Rectal smooth muscle tissue (tissue), 1 donor: ENCODE results near the gene PPP2R2B.

Source experiments
- H3K27ac ChIP-seq: one replicate; pipeline ENCODE4 v1.7.0; 2013; ENCODE audit warnings: low read depth, low read length, inconsistent platforms
- H3K27me3 ChIP-seq: one replicate; pipeline ENCODE4 v1.7.0; 2013; ENCODE audit warnings: low read length; ENCODE audit not compliant: control insufficient read depth, insufficient read depth
- H3K36me3 ChIP-seq: one replicate; pipeline ENCODE4 v1.7.0; 2013; ENCODE audit warnings: low read length; ENCODE audit not compliant: control insufficient read depth, insufficient read depth
- H3K4me1 ChIP-seq: one replicate; pipeline ENCODE4 v1.7.0; 2013; ENCODE audit warnings: low read length; ENCODE audit not compliant: control insufficient read depth, insufficient read depth
- H3K4me3 ChIP-seq: one replicate; pipeline ENCODE4 v1.7.0; 2013; ENCODE audit warnings: low read length
- H3K9ac ChIP-seq: one replicate; pipeline ENCODE4 v1.7.0; 2013; ENCODE audit warnings: low read length

Gene PPP2R2B

DNA sequence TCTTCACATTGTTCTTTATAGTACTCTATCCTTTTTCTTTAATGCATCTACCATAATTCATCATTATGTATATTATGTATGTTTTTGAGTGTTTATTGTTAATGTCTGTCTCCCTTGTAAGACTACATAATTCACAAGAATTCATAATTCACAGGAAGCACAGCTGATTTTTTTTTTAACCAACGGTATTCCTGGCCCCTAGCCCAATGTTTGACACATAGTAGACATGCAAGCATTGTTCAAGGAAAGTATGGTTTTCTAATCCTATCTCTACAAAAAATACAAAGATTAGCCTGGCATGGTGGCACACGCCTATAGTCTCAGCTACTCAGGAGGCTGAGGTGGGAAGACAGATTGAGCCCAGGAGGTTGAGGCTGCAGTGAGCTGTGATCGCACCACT, 160.6 kb downstream of the PPP2R2B start:
- no peaks in the 10 kb centered on the region for H3K27me3 ChIP-seq
- H3K9ac ChIP-seq: no peak overlapping the region
- H3K4me1 ChIP-seq: no peaks in the 10 kb centered on the region
- no peak overlapping the region for H3K27ac ChIP-seq
- H3K4me3 ChIP-seq: no peak overlapping the region
- H3K36me3 ChIP-seq: no peaks in the 10 kb centered on the region

- Histone ChIP-seq H3K27ac (no peak overlapping the region), H3K4me3 (no peak overlapping the region), H3K27me3 (no peaks in the 10 kb centered on the region), H3K36me3 (no peaks in the 10 kb centered on the region), H3K9ac (no peak overlapping the region), H3K4me1 (no peaks in the 10 kb centered on the region)
Observed at GRCh38 chr5:146716636-146717035, 161.9 kb downstream of the PPP2R2B start.

DNA sequence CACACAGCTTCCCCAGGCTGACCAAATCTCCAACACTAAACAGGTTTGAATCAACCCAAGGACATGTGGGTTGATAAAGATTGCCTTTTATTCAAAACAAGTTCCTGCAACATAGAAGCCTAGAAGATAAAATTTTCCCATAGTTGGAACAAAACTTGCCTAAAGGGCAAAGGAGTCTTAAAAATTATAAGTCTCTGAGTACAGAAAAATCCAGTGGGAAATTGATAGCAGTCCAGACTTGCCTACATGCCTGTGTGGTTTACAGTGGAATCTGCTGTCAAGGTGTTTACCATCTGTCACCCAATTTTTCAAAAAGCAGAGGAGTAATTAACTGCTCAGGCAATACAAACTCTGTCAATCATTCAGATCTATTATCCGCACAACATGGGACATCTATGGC, 168.2 kb downstream of the PPP2R2B start:
- no peaks in the 10 kb centered on the region for H3K27me3 ChIP-seq
- no peak overlapping the region for H3K27ac ChIP-seq
- no peak overlapping the region for H3K4me3 ChIP-seq
- H3K4me1 ChIP-seq: no peaks in the 10 kb centered on the region
- no peak overlapping the region for H3K9ac ChIP-seq
- no peaks in the 10 kb centered on the region for H3K36me3 ChIP-seq

- Histone ChIP-seq H3K4me1 (no peaks in the 10 kb centered on the region), H3K4me3 (no peak overlapping the region), H3K36me3 (no peaks in the 10 kb centered on the region), H3K27me3 (no peaks in the 10 kb centered on the region), H3K9ac (no peak overlapping the region), H3K27ac (no peak overlapping the region)
Observed at GRCh38 chr5:146707316-146707715, 171.2 kb downstream of the PPP2R2B start.

GRCh38 chr5:146706321-146706972, 172.1 kb downstream of the PPP2R2B start:
- Histone ChIP-seq H3K4me1 (no peaks in the 10 kb centered on the region), H3K36me3 (no peaks in the 10 kb centered on the region), H3K27me3 (no peaks in the 10 kb centered on the region), H3K9ac (no peak overlapping the region), H3K27ac (no peak overlapping the region), H3K4me3 (no peak overlapping the region)

GRCh38 chr5:146704949-146705665, 173.4 kb downstream of the PPP2R2B start:
- no peaks in the 10 kb centered on the region for H3K36me3 ChIP-seq
- no peak overlapping the region for H3K27ac ChIP-seq
- H3K27me3 ChIP-seq: no peaks in the 10 kb centered on the region
- H3K4me3 ChIP-seq: no peak overlapping the region
- no peaks in the 10 kb centered on the region for H3K4me1 ChIP-seq
- no peak overlapping the region for H3K9ac ChIP-seq

DNA sequence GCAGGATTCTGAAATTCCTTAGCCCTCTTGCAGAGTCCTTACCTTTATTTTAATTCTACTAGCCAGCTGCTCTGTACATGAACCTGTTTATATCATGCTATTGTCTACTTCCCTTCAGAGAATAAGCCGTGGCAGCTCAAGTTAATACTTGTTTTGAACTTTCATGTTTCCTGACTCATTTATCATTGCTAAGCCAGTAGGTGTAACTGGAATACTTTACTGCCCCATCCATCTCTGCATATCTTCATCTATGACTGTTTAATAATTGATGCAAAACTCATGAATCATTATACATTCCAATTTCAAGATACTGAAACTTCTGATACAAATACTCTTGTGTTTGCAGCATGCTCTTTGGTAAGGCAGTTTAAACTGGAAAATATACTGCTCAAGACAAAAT, 174.7 kb downstream of the PPP2R2B start:
- no peak overlapping the region for H3K4me3 ChIP-seq
- H3K27ac ChIP-seq: no peak overlapping the region
- H3K27me3 ChIP-seq: no peaks in the 10 kb centered on the region
- H3K9ac ChIP-seq: no peak overlapping the region
- H3K36me3 ChIP-seq: no peaks in the 10 kb centered on the region
- H3K4me1 ChIP-seq: no peaks in the 10 kb centered on the region

- no peaks in the 10 kb centered on the region for H3K36me3 ChIP-seq
- no peak overlapping the region for H3K4me3 ChIP-seq
- no peak overlapping the region for H3K27ac ChIP-seq
- H3K9ac ChIP-seq: no peak overlapping the region
- H3K4me1 ChIP-seq: no peaks in the 10 kb centered on the region
- no peaks in the 10 kb centered on the region for H3K27me3 ChIP-seq
Observed at GRCh38 chr5:146703499-146703898, 175.1 kb downstream of the PPP2R2B start.

GRCh38 chr5:146699664-146700418, 178.7 kb downstream of the PPP2R2B start:
- Histone ChIP-seq H3K27me3 (no peaks in the 10 kb centered on the region), H3K9ac (no peak overlapping the region), H3K27ac (no peak overlapping the region)

DNA sequence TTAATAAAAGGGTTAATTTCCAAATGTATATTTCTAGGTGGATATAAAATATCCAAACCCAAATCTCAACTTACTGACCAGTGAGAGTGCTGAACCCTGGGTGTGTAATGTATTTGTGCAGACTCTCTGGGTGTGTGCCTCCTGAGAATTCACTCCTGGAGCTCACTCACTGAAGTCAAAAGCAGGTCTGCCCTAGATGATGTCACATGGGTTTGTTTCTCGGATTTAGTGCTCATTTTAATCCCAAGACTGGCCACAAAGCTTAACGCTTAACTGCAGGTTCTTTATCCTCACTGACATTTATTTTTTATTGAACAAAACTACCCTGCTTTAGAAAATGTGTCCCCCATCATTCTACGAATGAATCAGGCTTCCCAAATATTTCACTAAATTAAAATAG, 179.4 kb downstream of the PPP2R2B start:
- Histone ChIP-seq H3K9ac (no peak overlapping the region), H3K27me3 (no peaks in the 10 kb centered on the region), H3K36me3 (no peaks in the 10 kb centered on the region), H3K4me3 (no peak overlapping the region), H3K27ac (no peak overlapping the region), H3K4me1 (no peaks in the 10 kb centered on the region)

More at GRCh38 chr5:146699664-146700418, 178.7 kb downstream of the PPP2R2B start:
- no peaks in the 10 kb centered on the region for H3K4me1 ChIP-seq
- H3K36me3 ChIP-seq: no peaks in the 10 kb centered on the region
- H3K4me3 ChIP-seq: no peak overlapping the region

DNA sequence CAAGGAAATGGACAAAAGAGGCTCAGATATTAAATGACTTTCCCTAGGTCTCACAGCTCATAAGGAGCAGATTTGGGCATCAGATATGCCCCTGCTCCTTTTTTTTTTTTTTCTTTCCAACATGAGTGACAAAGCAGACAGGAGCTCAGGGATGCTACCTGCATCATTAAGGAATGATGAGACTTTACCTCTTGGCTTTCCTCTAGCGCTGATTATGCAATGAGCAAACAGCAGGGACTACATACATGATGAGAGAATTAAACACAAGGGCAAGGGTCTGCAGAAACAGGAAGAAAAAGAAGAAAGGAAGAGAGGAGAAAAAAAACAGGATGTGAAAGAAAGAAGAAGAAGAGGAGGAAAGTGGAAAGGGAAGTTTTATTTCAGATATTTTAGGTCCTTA, 179.9 kb downstream of the PPP2R2B start:
- Histone ChIP-seq H3K27ac (no peak overlapping the region), H3K27me3 (no peaks in the 10 kb centered on the region), H3K4me3 (no peak overlapping the region)

GRCh38 chr5:146697211-146697610, 181.3 kb downstream of the PPP2R2B start:
- Histone ChIP-seq H3K9ac (no peak overlapping the region), H3K27me3 (no peaks in the 10 kb centered on the region), H3K36me3 (no peaks in the 10 kb centered on the region), H3K4me1 (no peaks in the 10 kb centered on the region), H3K27ac (no peak overlapping the region), H3K4me3 (no peak overlapping the region)

More for the DNA sequence above, 179.9 kb downstream of the PPP2R2B start:
- H3K36me3 ChIP-seq: no peaks in the 10 kb centered on the region
- H3K4me1 ChIP-seq: no peaks in the 10 kb centered on the region
- H3K9ac ChIP-seq: no peak overlapping the region
